Measurements from ENCODE around the gene AK8.
"Not testable (repeated sequence)": the region's sequence is repeated elsewhere in the genome, so short reads cannot be mapped to it uniquely, and the experiment has no call there.

AK8 gene

GRCh38 chr9:132773093-132773492, 105.0 kb downstream of the AK8 start:
- H3K18ac ChIP-seq (ENCODE audit: low read depth in 1 of 2, low read length in 2 of 2): no peak overlapping the region
- H3K4me3 ChIP-seq (ENCODE audit: insufficient read depth in 1 of 2, low read depth in 1 of 2, low read length in 2 of 2): no peak overlapping the region
- no peak overlapping the region for H3K23ac ChIP-seq (ENCODE audit: low read length in 2 of 2)
- WGBS: 88% methylated on average over 2 of the region's 2 CpGs
- no peak overlapping the region for H2AK5ac ChIP-seq (ENCODE audit: low read length, severe bottlenecking)
- peaks cover 10% of the 10 kb centered on the region for H3K4me1 ChIP-seq (ENCODE audit: control insufficient read depth, insufficient read depth, low read depth, low read length)
- H3K27me3 ChIP-seq (ENCODE audit: control insufficient read depth in 1 of 2, insufficient read depth in 1 of 2, low read length in 2 of 2): peaks cover 0 to 5% of the 10 kb centered on the region in 2 experiments
- H3K36me3 ChIP-seq (ENCODE audit: control insufficient read depth in 1 of 2, insufficient read depth in 2 of 2, low read depth in 1 of 2, low read length in 2 of 2): no peaks in the 10 kb centered on the region
- H3K9me3 ChIP-seq (ENCODE audit: control insufficient read depth, low read length): no peaks in the 10 kb centered on the region
- no peak overlapping the region for H2BK5ac ChIP-seq (ENCODE audit: low read depth, low read length, poor library complexity, severe bottlenecking)
- DNase-seq: no peak
- H3K4ac ChIP-seq (ENCODE audit: low read depth in 1 of 2, low read length in 2 of 2): no peak overlapping the region
- H3K27ac ChIP-seq (ENCODE audit: low read length, poor library complexity, severe bottlenecking): no peak overlapping the region
- H2BK15ac ChIP-seq (ENCODE audit: low read depth, poor library complexity, severe bottlenecking): no peak overlapping the region
- peaks cover 4% of the 10 kb centered on the region for H3K79me1 ChIP-seq (replicated peaks; ENCODE audit: low read length, poor library complexity, severe bottlenecking)
- H3K9ac ChIP-seq (ENCODE audit: low read length): no peak overlapping the region
- H3K14ac ChIP-seq (ENCODE audit: low read length in 2 of 2): no peak overlapping the region
- no peak overlapping the region for H2BK120ac ChIP-seq (ENCODE audit: low read depth, low read length)
- H4K91ac ChIP-seq (ENCODE audit: low read length): no peak overlapping the region
- H2BK12ac ChIP-seq (ENCODE audit: low read length in 2 of 2): no peak overlapping the region
- H4K8ac ChIP-seq (ENCODE audit: low read length): no peak overlapping the region
- no peak overlapping the region for H3K4me2 ChIP-seq (ENCODE audit: low read length, poor library complexity, severe bottlenecking)
- H2AFZ ChIP-seq (ENCODE audit: low read depth, low read length): no peak overlapping the region

- not testable (repeated sequence) for H3K18ac ChIP-seq (ENCODE audit: low read depth in 1 of 2, low read length in 2 of 2); H3K79me1 ChIP-seq (replicated peaks; ENCODE audit: low read length, poor library complexity, severe bottlenecking); H2AFZ ChIP-seq (ENCODE audit: low read depth, low read length); H2BK12ac ChIP-seq (ENCODE audit: low read length in 2 of 2); H4K8ac ChIP-seq (ENCODE audit: low read length); H2AK5ac ChIP-seq (ENCODE audit: low read length, severe bottlenecking); H3K9me3 ChIP-seq (ENCODE audit: control insufficient read depth, low read length); H3K4me2 ChIP-seq (ENCODE audit: low read length, poor library complexity, severe bottlenecking); H3K27me3 ChIP-seq (ENCODE audit: control insufficient read depth in 1 of 2, insufficient read depth in 1 of 2, low read length in 2 of 2); H3K9ac ChIP-seq (ENCODE audit: low read length); H3K36me3 ChIP-seq (ENCODE audit: control insufficient read depth in 1 of 2, insufficient read depth in 2 of 2, low read depth in 1 of 2, low read length in 2 of 2); H2BK120ac ChIP-seq (ENCODE audit: low read depth, low read length); H3K14ac ChIP-seq (ENCODE audit: low read length in 2 of 2); H3K4ac ChIP-seq (ENCODE audit: low read depth in 1 of 2, low read length in 2 of 2); H2BK15ac ChIP-seq (ENCODE audit: low read depth, poor library complexity, severe bottlenecking); H3K4me3 ChIP-seq (ENCODE audit: insufficient read depth in 1 of 2, low read depth in 1 of 2, low read length in 2 of 2); H3K27ac ChIP-seq (ENCODE audit: low read length, poor library complexity, severe bottlenecking); H2BK5ac ChIP-seq (ENCODE audit: low read depth, low read length, poor library complexity, severe bottlenecking); DNase-seq; H3K23ac ChIP-seq (ENCODE audit: low read length in 2 of 2); H4K91ac ChIP-seq (ENCODE audit: low read length)
- peaks cover 10% of the 10 kb centered on the region for H3K4me1 ChIP-seq (ENCODE audit: control insufficient read depth, insufficient read depth, low read depth, low read length)
- WGBS: 96% methylated on average over 5 of the region's 5 CpGs
Measured at GRCh38 chr9:132771752-132772151, 106.3 kb downstream of the AK8 start.

GRCh38 chr9:132770770-132771310, 107.2 kb downstream of the AK8 start:
- Histone ChIP-seq H2BK12ac (ENCODE audit: low read length in 2 of 2) (peak overlapping the region in 1 of 2 experiments; percentile 70), H3K9me3 (ENCODE audit: control insufficient read depth, low read length) (no peaks in the 10 kb centered on the region), H3K4me3 (ENCODE audit: insufficient read depth in 1 of 2, low read depth in 1 of 2, low read length in 2 of 2) (peak overlapping the region; percentile 85 to 93), H3K79me1 (replicated peaks; ENCODE audit: low read length, poor library complexity, severe bottlenecking) (peaks cover 4% of the 10 kb centered on the region), H3K23ac (ENCODE audit: low read length in 2 of 2) (peak overlapping the region in 1 of 2 experiments; percentile 14), H2BK15ac (ENCODE audit: low read depth, poor library complexity, severe bottlenecking) (no peak overlapping the region), H3K18ac (ENCODE audit: low read depth in 1 of 2, low read length in 2 of 2) (peak overlapping the region; percentile 88 to 95), H2BK5ac (ENCODE audit: low read depth, low read length, poor library complexity, severe bottlenecking) (no peak overlapping the region), H2BK120ac (ENCODE audit: low read depth, low read length) (no peak overlapping the region), H4K91ac (ENCODE audit: low read length) (peak overlapping the region; percentile 40), H3K4ac (ENCODE audit: low read depth in 1 of 2, low read length in 2 of 2) (peak overlapping the region; percentile 16 to 90), H3K36me3 (ENCODE audit: control insufficient read depth in 1 of 2, insufficient read depth in 2 of 2, low read depth in 1 of 2, low read length in 2 of 2) (no peaks in the 10 kb centered on the region), H4K8ac (ENCODE audit: low read length) (peak overlapping the region; percentile 99), H3K9ac (ENCODE audit: low read length) (peak overlapping the region; percentile 97), H2AK5ac (ENCODE audit: low read length, severe bottlenecking) (peak overlapping the region; percentile 66), H3K27ac (ENCODE audit: low read length, poor library complexity, severe bottlenecking) (no peak overlapping the region), H3K27me3 (ENCODE audit: control insufficient read depth in 1 of 2, insufficient read depth in 1 of 2, low read length in 2 of 2) (no peaks in the 10 kb centered on the region), H3K14ac (ENCODE audit: low read length in 2 of 2) (peak overlapping the region in 1 of 2 experiments; percentile 13), H3K4me2 (ENCODE audit: low read length, poor library complexity, severe bottlenecking) (peak overlapping the region; percentile 94), H2AFZ (ENCODE audit: low read depth, low read length) (peak overlapping the region; percentile 83), H3K4me1 (ENCODE audit: control insufficient read depth, insufficient read depth, low read depth, low read length) (peaks cover 10% of the 10 kb centered on the region)
- 70% methylated on average over 10 of the region's 10 CpGs for WGBS
- no peak for DNase-seq

- H3K9ac ChIP-seq (ENCODE audit: low read length): peak overlapping the region; percentile 97
- peak overlapping the region; percentile 99 for H4K91ac ChIP-seq (ENCODE audit: low read length)
- H2BK15ac ChIP-seq (ENCODE audit: low read depth, poor library complexity, severe bottlenecking): peak overlapping the region; percentile 93
- H4K8ac ChIP-seq (ENCODE audit: low read length): peak overlapping the region; percentile 100
- H2BK120ac ChIP-seq (ENCODE audit: low read depth, low read length): peak overlapping the region; percentile 97
- H2AK5ac ChIP-seq (ENCODE audit: low read length, severe bottlenecking): peak overlapping the region; percentile 66
- WGBS: 5% methylated on average over 48 of the region's 54 CpGs
- H2BK12ac ChIP-seq (ENCODE audit: low read length in 2 of 2): peak overlapping the region; percentile 44 to 70
- peak overlapping the region in 1 of 2 experiments; percentile 14 for H3K23ac ChIP-seq (ENCODE audit: low read length in 2 of 2)
- H3K79me1 ChIP-seq (replicated peaks; ENCODE audit: low read length, poor library complexity, severe bottlenecking): peaks cover 4% of the 10 kb centered on the region
- peak; percentile 78 for DNase-seq
- H3K4me2 ChIP-seq (ENCODE audit: low read length, poor library complexity, severe bottlenecking): peak overlapping the region; percentile 94
- peak overlapping the region; percentile 83 for H2AFZ ChIP-seq (ENCODE audit: low read depth, low read length)
- no peak overlapping the region for H2BK5ac ChIP-seq (ENCODE audit: low read depth, low read length, poor library complexity, severe bottlenecking)
- H3K4ac ChIP-seq (ENCODE audit: low read depth in 1 of 2, low read length in 2 of 2): peak overlapping the region; percentile 90 to 91
- no peaks in the 10 kb centered on the region for H3K27me3 ChIP-seq (ENCODE audit: control insufficient read depth in 1 of 2, insufficient read depth in 1 of 2, low read length in 2 of 2)
- peak overlapping the region; percentile 85 to 93 for H3K4me3 ChIP-seq (ENCODE audit: insufficient read depth in 1 of 2, low read depth in 1 of 2, low read length in 2 of 2)
- no peaks in the 10 kb centered on the region for H3K36me3 ChIP-seq (ENCODE audit: control insufficient read depth in 1 of 2, insufficient read depth in 2 of 2, low read depth in 1 of 2, low read length in 2 of 2)
- H3K27ac ChIP-seq (ENCODE audit: low read length, poor library complexity, severe bottlenecking): peak overlapping the region; percentile 48
- peak overlapping the region; percentile 30 to 87 for H3K14ac ChIP-seq (ENCODE audit: low read length in 2 of 2)
- peak overlapping the region; percentile 88 to 99 for H3K18ac ChIP-seq (ENCODE audit: low read depth in 1 of 2, low read length in 2 of 2)
- peaks cover 10% of the 10 kb centered on the region for H3K4me1 ChIP-seq (ENCODE audit: control insufficient read depth, insufficient read depth, low read depth, low read length)
- H3K9me3 ChIP-seq (ENCODE audit: control insufficient read depth, low read length): no peaks in the 10 kb centered on the region
Measured at GRCh38 chr9:132769906-132770769, 107.9 kb downstream of the AK8 start.
